Endodermal cell (in vitro differentiated cells): ENCODE data around the gene CELF1. TPM values are rescaled to one million over a fixed set of nuclear protein-coding genes. Genes with fewer than 3 reads are reported as not detected.

Source experiments
- DNase-seq: peaks from one replicate; pipeline ENCODE4 v3.0.0-alpha.2; 2017
- H3K27ac ChIP-seq: 2 replicates; pipeline ENCODE4 v1.5.1; 2013; ENCODE audit warnings: mild to moderate bottlenecking, low read depth, low read length, moderate library complexity
- H3K27me3 ChIP-seq: 2 replicates; pipeline ENCODE4 v1.6.1; 2013; ENCODE audit warnings: mild to moderate bottlenecking, low read length, moderate library complexity; ENCODE audit not compliant: insufficient read depth, control insufficient read depth, poor library complexity, severe bottlenecking
- H3K36me3 ChIP-seq: 2 replicates; pipeline ENCODE4 v1.7.0; 2013; ENCODE audit warnings: mild to moderate bottlenecking, low read length, moderate library complexity; ENCODE audit not compliant: control insufficient read depth, insufficient read depth
- H3K4me1 ChIP-seq: one replicate; pipeline ENCODE4 v1.7.0; 2013; ENCODE audit warnings: low read length; ENCODE audit not compliant: control insufficient read depth, insufficient read depth
- H3K4me3 ChIP-seq: 2 replicates; pipeline ENCODE4 v1.5.1; 2013; ENCODE audit warnings: mild to moderate bottlenecking, low read length, moderate library complexity
- H3K9ac ChIP-seq: 2 replicates; pipeline ENCODE4 v1.6.1; 2013; ENCODE audit warnings: mild to moderate bottlenecking, low read length, moderate library complexity; ENCODE audit not compliant: poor library complexity, severe bottlenecking; ENCODE audit errors: extremely low read depth
- H3K9me3 ChIP-seq: 2 replicates; pipeline ENCODE4 v1.6.1; 2013; ENCODE audit warnings: mild to moderate bottlenecking, low read length, moderate library complexity; ENCODE audit not compliant: control insufficient read depth
- H3K27ac Mint-ChIP-seq: 2 replicates; pipeline ENCODE4 v1.8.0; 2020; ENCODE audit warnings: mixed read lengths
- H3K27me3 Mint-ChIP-seq: 2 replicates; pipeline ENCODE4 v1.8.0; 2021; ENCODE audit warnings: mild to moderate bottlenecking, mixed read lengths; ENCODE audit not compliant: insufficient read depth
- H3K36me3 Mint-ChIP-seq: 2 replicates; pipeline ENCODE4 v1.8.0; 2020; ENCODE audit warnings: low read depth, mixed read lengths
- H3K4me1 Mint-ChIP-seq: 2 replicates; pipeline ENCODE4 v1.8.0; 2020; ENCODE audit warnings: mixed read lengths
- H3K4me3 Mint-ChIP-seq: 2 replicates; pipeline ENCODE4 v1.8.0; 2020; ENCODE audit warnings: mild to moderate bottlenecking, moderate library complexity, mixed read lengths
- H3K9me3 Mint-ChIP-seq: 2 replicates; pipeline ENCODE4 v1.8.0; 2020; ENCODE audit warnings: mild to moderate bottlenecking, mixed read lengths
- WGBS, 2 experiments: methylation state at CpG; one replicate each; pipeline versions ENCODE4 v1.1.5 to v1.1.7; 2013; ENCODE audit warnings: missing lambda C conversion rate in 2 of 2, mixed read lengths in 1 of 2; ENCODE audit not compliant: insufficient coverage in 1 of 2, insufficient read length in 1 of 2; 5-methylcytosine and 5-hydroxymethylcytosine counted together
- total RNA-seq, 2 donors: library from RNA; stranded (reverse); fragmentation: NEBNext Ultra II Directional in 1 of 2; extraction: Animal tissue kit (Norgen Biotek cat#: 25700) in 1 of 2; gene quantifications; 2 replicates in 1 of 2; 3 replicates in 1 of 2; pipeline ENCODE4 v1.2.1, GENCODE V29; 2021
- TF ChIP-seq, protein P1 (sequence below): fragments of 200-600 bp; sonication (generic); conservative IDR thresholded peaks from 2 replicates; pipeline ENCODE4 v1.5.0; 2021; ENCODE audit warnings: antibody characterized with exemption, mild to moderate bottlenecking

The CELF1 gene
- total RNA-seq, 2 donors from 2014 or later = 202 to 205 TPM

GRCh38 chr11:47430524-47430923, 122.4 kb downstream of the CELF1 start:
- Mint-ChIP-seq H3K4me3 (no peak overlapping the region), H3K36me3 (peaks cover 2% of the 10 kb centered on the region), H3K27me3 (no peaks in the 10 kb centered on the region), H3K4me1 (peaks cover 1% of the 10 kb centered on the region), H3K27ac (no peak overlapping the region), H3K9me3 (no peaks in the 10 kb centered on the region)
- Histone ChIP-seq H3K27me3 (no peaks in the 10 kb centered on the region), H3K4me1 (no peaks in the 10 kb centered on the region), H3K27ac (peak overlapping the region; percentile 41), H3K9me3 (no peaks in the 10 kb centered on the region), H3K9ac (no peak overlapping the region), H3K36me3 (no peaks in the 10 kb centered on the region), H3K4me3 (no peak overlapping the region)
- 64 to 86% methylated on average over 3 to 5 of the region's 5 CpGs for WGBS, 2 experiments
- no peak for DNase-seq
- TF ChIP-seq, protein P1, sequence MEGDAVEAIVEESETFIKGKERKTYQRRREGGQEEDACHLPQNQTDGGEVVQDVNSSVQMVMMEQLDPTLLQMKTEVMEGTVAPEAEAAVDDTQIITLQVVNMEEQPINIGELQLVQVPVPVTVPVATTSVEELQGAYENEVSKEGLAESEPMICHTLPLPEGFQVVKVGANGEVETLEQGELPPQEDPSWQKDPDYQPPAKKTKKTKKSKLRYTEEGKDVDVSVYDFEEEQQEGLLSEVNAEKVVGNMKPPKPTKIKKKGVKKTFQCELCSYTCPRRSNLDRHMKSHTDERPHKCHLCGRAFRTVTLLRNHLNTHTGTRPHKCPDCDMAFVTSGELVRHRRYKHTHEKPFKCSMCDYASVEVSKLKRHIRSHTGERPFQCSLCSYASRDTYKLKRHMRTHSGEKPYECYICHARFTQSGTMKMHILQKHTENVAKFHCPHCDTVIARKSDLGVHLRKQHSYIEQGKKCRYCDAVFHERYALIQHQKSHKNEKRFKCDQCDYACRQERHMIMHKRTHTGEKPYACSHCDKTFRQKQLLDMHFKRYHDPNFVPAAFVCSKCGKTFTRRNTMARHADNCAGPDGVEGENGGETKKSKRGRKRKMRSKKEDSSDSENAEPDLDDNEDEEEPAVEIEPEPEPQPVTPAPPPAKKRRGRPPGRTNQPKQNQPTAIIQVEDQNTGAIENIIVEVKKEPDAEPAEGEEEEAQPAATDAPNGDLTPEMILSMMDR = no peak

- Histone ChIP-seq H3K9ac (peak within 1 kb of the TSS; percentile 97), H3K27ac (peak within 1 kb of the TSS; percentile 94), H3K9me3 (no peaks in the 10 kb centered on the region), H3K4me1 (peaks cover 5% of the 10 kb centered on the region), H3K36me3 (peaks cover 36% of the 10 kb centered on the region), H3K4me3 (peak within 1 kb of the TSS; percentile 95), H3K27me3 (no peaks in the 10 kb centered on the region)
- peak; percentile 99 for DNase-seq
- peak within 1 kb of the TSS; percentile 100 for H3K4me3 Mint-ChIP-seq
- no peaks in the 10 kb centered on the region for H3K9me3 Mint-ChIP-seq
- TF ChIP-seq, protein P1 = no peak
- peak within 1 kb of the TSS; percentile 100 for H3K27ac Mint-ChIP-seq
- no peaks in the 10 kb centered on the region for H3K27me3 Mint-ChIP-seq
- H3K36me3 Mint-ChIP-seq = peaks cover 34% of the 10 kb centered on the region
- H3K4me1 Mint-ChIP-seq = peaks cover 8% of the 10 kb centered on the region
- WGBS, 2 experiments = 5 to 9% methylated on average over 23 to 62 of the region's 62 CpGs
Observed at GRCh38 chr11:47426062-47426956, 126.6 kb downstream of the CELF1 start, which contains the start of gene PSMC3. PSMC3 (minus strand) TSS chr11:47426439; CDS start chr11:47426279, 160 bp downstream.

GRCh38 chr11:47425611-47426010, 127.3 kb downstream of the CELF1 start:
- Histone ChIP-seq H3K4me3 (peak overlapping the region; percentile 95), H3K4me1 (peaks cover 5% of the 10 kb centered on the region), H3K27ac (peak overlapping the region; percentile 94), H3K9ac (peak overlapping the region; percentile 97), H3K9me3 (no peaks in the 10 kb centered on the region), H3K36me3 (peaks cover 43% of the 10 kb centered on the region), H3K27me3 (no peaks in the 10 kb centered on the region)
- Mint-ChIP-seq H3K4me1 (peaks cover 8% of the 10 kb centered on the region), H3K27ac (peak overlapping the region; percentile 100), H3K4me3 (peak overlapping the region; percentile 100), H3K9me3 (no peaks in the 10 kb centered on the region), H3K27me3 (no peaks in the 10 kb centered on the region), H3K36me3 (peaks cover 38% of the 10 kb centered on the region)
- TF ChIP-seq, protein P1 = no peak
- DNase-seq = no peak
- 0 to 1% methylated on average over 2 to 14 of the region's 14 CpGs for WGBS, 2 experiments
